H9 (cell line): Measurements from ENCODE around the gene STK10. TPM values are rescaled to one million over a fixed set of nuclear protein-coding genes. Genes with fewer than 3 reads are reported as not detected.

ENCODE experiments used
- DNase-seq: peaks from one replicate; pipeline ENCODE4 v3.0.0-alpha.2; 2017
- H2AFZ ChIP-seq: one replicate; pipeline ENCODE4 v1.6.1; 2013; ENCODE audit warnings: mild to moderate bottlenecking, low read length, control low read depth, moderate library complexity
- H2AK5ac ChIP-seq: 2 replicates; pipeline ENCODE4 v1.6.1; 2013; ENCODE audit warnings: low read length, control low read depth, mixed read lengths; ENCODE audit not compliant: insufficient read length
- H2BK120ac ChIP-seq: one replicate; pipeline ENCODE4 v1.6.1; 2013; ENCODE audit warnings: low read depth, mild to moderate bottlenecking, low read length, control low read depth, inconsistent platforms; ENCODE audit not compliant: poor library complexity, severe bottlenecking
- H2BK12ac ChIP-seq: 2 replicates; pipeline ENCODE4 v1.6.1; 2013; ENCODE audit warnings: low read length, control low read depth, mixed read lengths, low read depth; ENCODE audit not compliant: insufficient read length
- H2BK15ac ChIP-seq: 2 replicates; pipeline ENCODE4 v1.6.1; 2013; ENCODE audit warnings: low read depth, low read length, control low read depth
- H2BK20ac ChIP-seq: one replicate; pipeline ENCODE4 v1.6.1; 2013; ENCODE audit warnings: low read depth, mild to moderate bottlenecking, low read length, control low read depth, inconsistent platforms; ENCODE audit not compliant: poor library complexity, severe bottlenecking
- H2BK5ac ChIP-seq: 2 replicates; pipeline ENCODE4 v1.6.1; 2013; ENCODE audit warnings: low read length, control low read depth, mixed read lengths; ENCODE audit not compliant: insufficient read length
- H3K14ac ChIP-seq: 2 replicates; pipeline ENCODE4 v1.6.1; 2013; ENCODE audit warnings: low read length, control low read depth; ENCODE audit not compliant: insufficient read depth
- H3K18ac ChIP-seq: 2 replicates; pipeline ENCODE4 v1.6.1; 2013; ENCODE audit warnings: low read depth, mild to moderate bottlenecking, mixed read lengths, low read length, control low read depth; ENCODE audit not compliant: insufficient read length
- H3K23ac ChIP-seq: 2 replicates; pipeline ENCODE4 v1.6.1; 2013; ENCODE audit warnings: low read length, control low read depth, mixed read lengths, low read depth; ENCODE audit not compliant: insufficient read length
- H3K23me2 ChIP-seq: 2 replicates; pipeline ENCODE4 v1.6.1; 2013; ENCODE audit warnings: low read depth, mild to moderate bottlenecking, mixed read lengths, low read length, control low read depth; ENCODE audit not compliant: insufficient read length, poor library complexity, severe bottlenecking
- H3K27ac ChIP-seq: 2 replicates; pipeline ENCODE4 v1.5.1; 2013; ENCODE audit warnings: low read length, control low read depth, mixed read lengths, low read depth; ENCODE audit not compliant: insufficient read length
- H3K27me3 ChIP-seq: 2 replicates; pipeline ENCODE4 v1.6.1; 2013; ENCODE audit warnings: low read length, control low read depth, inconsistent platforms; ENCODE audit not compliant: insufficient read depth
- H3K4ac ChIP-seq: 2 replicates; pipeline ENCODE4 v1.6.1; 2013; ENCODE audit warnings: low read depth, mild to moderate bottlenecking, control low read depth, inconsistent platforms, low read length, moderate library complexity
- H3K4me1 ChIP-seq: 2 replicates; pipeline ENCODE4 v1.6.1; 2013; ENCODE audit warnings: low read length, control low read depth, inconsistent platforms; ENCODE audit not compliant: insufficient read depth
- H3K4me2 ChIP-seq: 2 replicates; pipeline ENCODE4 v1.6.1; 2013; ENCODE audit warnings: low read length, control low read depth, mixed read lengths; ENCODE audit not compliant: insufficient read length, insufficient read depth
- H3K56ac ChIP-seq: 2 replicates; pipeline ENCODE4 v1.6.1; 2013; ENCODE audit warnings: low read depth, mild to moderate bottlenecking, mixed read lengths, low read length, control low read depth; ENCODE audit not compliant: insufficient read length
- H3K79me1 ChIP-seq: 2 replicates; pipeline ENCODE4 v1.6.1; 2013; ENCODE audit warnings: low read depth, mild to moderate bottlenecking, moderate library complexity, low read length, control low read depth, inconsistent platforms; ENCODE audit not compliant: insufficient read depth, poor library complexity, severe bottlenecking
- H3K79me2 ChIP-seq: 2 replicates; pipeline ENCODE4 v1.6.1; 2013; ENCODE audit warnings: low read length, control low read depth, inconsistent platforms; ENCODE audit not compliant: insufficient read depth
- H3K9ac ChIP-seq: 2 replicates; pipeline ENCODE4 v1.6.1; 2013; ENCODE audit warnings: low read length, control low read depth, mixed read lengths; ENCODE audit not compliant: insufficient read length; ENCODE audit errors: extremely low read depth
- H3K9me3 ChIP-seq: one replicate; pipeline ENCODE4 v1.6.1; 2013; ENCODE audit warnings: low read depth, low read length, inconsistent platforms; ENCODE audit not compliant: control insufficient read depth
- H3T11ph ChIP-seq: one replicate; pipeline ENCODE4 v1.6.1; 2013; ENCODE audit warnings: mild to moderate bottlenecking, low read length, control low read depth, inconsistent platforms
- H4K20me1 ChIP-seq: one replicate; pipeline ENCODE4 v1.6.1; 2013; ENCODE audit not compliant: control insufficient read depth, insufficient read length, insufficient read depth
- H4K5ac ChIP-seq: 2 replicates; pipeline ENCODE4 v1.6.1; 2013; ENCODE audit warnings: low read depth, mild to moderate bottlenecking, mixed read lengths, low read length, control low read depth; ENCODE audit not compliant: insufficient read length
- H4K8ac ChIP-seq: replicated peaks from 2 replicates; pipeline ENCODE4 v1.6.1; 2013; ENCODE audit warnings: low read length, control low read depth, mixed read lengths, low read depth; ENCODE audit not compliant: insufficient read length
- H4K91ac ChIP-seq: 2 replicates; pipeline ENCODE4 v1.6.1; 2013; ENCODE audit warnings: low read depth, mild to moderate bottlenecking, moderate library complexity, mixed read lengths, low read length, control low read depth; ENCODE audit not compliant: insufficient read length
- H3K27ac Mint-ChIP-seq, 3 experiments: 2 replicates in 2 of 3; 3 replicates in 1 of 3; pipeline ENCODE4 v1.8.0; 2020 to 2021; ENCODE audit warnings: mixed read lengths in 3 of 3, mild to moderate bottlenecking in 1 of 3, moderate library complexity in 1 of 3
- H3K27me3 Mint-ChIP-seq: 2 replicates; pipeline ENCODE4 v1.8.0; 2021; ENCODE audit warnings: low read depth, mild to moderate bottlenecking, moderate library complexity, mixed read lengths
- H3K36me3 Mint-ChIP-seq, 3 experiments: 2 replicates in 2 of 3; 3 replicates in 1 of 3; pipeline ENCODE4 v1.8.0; 2020 to 2021; ENCODE audit warnings: low read depth in 3 of 3, mixed read lengths in 3 of 3; ENCODE audit not compliant: insufficient read depth in 1 of 3
- H3K4me1 Mint-ChIP-seq, 2 experiments: 2 replicates each; pipeline ENCODE4 v1.8.0; 2020; ENCODE audit warnings: mixed read lengths in 2 of 2
- H3K4me3 Mint-ChIP-seq, 2 experiments: 2 replicates in 1 of 2; 3 replicates in 1 of 2; pipeline ENCODE4 v1.8.0; 2020 to 2021; ENCODE audit warnings: mild to moderate bottlenecking in 2 of 2, mixed read lengths in 2 of 2, moderate library complexity in 1 of 2
- H3K9me3 Mint-ChIP-seq, 2 experiments: 2 replicates in 1 of 2; 3 replicates in 1 of 2; pipeline ENCODE4 v1.8.0; 2020; ENCODE audit warnings: mild to moderate bottlenecking in 2 of 2, mixed read lengths in 2 of 2, moderate library complexity in 1 of 2
- CTCF ChIP-seq: fragments of 200-600 bp; sonication (generic); conservative IDR thresholded peaks from 3 replicates; pipeline ENCODE4 v1.8.0; 2021; ENCODE audit warnings: antibody characterized with exemption, mild to moderate bottlenecking
- WGBS: extraction: QIAGEN DNeasy Blood & Tissue Kit; methylation state at CpG from one replicate; pipeline ENCODE4 v1.1.7; 2013; ENCODE audit warnings: missing lambda C conversion rate, low lambda C conversion rate, mixed read lengths; ENCODE audit not compliant: insufficient read length; ENCODE audit errors: extremely low coverage; 5-methylcytosine and 5-hydroxymethylcytosine counted together
- total RNA-seq: library from RNA; stranded (reverse); gene quantifications from 2 replicates; pipeline ENCODE4 v1.2.1, GENCODE V29; 2021

The STK10 gene
- total RNA-seq, 1 experiment from 2014 or later = 14.6 TPM

GRCh38 chr5:172038167-172038566 lies 149.9 kb downstream of the STK10 start:
- H3K14ac ChIP-seq = no peak overlapping the region

More at GRCh38 chr5:172038167-172038566, 149.9 kb downstream of the STK10 start:
- Histone ChIP-seq H4K8ac (no peak overlapping the region), H3K27me3 (no peaks in the 10 kb centered on the region), H4K5ac (no peak overlapping the region), H2BK120ac (no peak overlapping the region), H2BK15ac (no peak overlapping the region), H3K79me2 (no peaks in the 10 kb centered on the region), H3T11ph (no peak overlapping the region), H3K56ac (no peak overlapping the region), H3K4me1 (peaks cover 2% of the 10 kb centered on the region; the same call in 1 of the 2 replicates), H2AFZ (no peak overlapping the region), H4K20me1 (no peaks in the 10 kb centered on the region), H3K4me2 (no peak overlapping the region), H2BK5ac (no peak overlapping the region), H3K4ac (no peak overlapping the region), H3K9ac (no peak overlapping the region), H3K27ac (no peak overlapping the region), H3K23me2 (no peaks in the 10 kb centered on the region), H4K91ac (no peak overlapping the region), H3K18ac (no peak overlapping the region), H2BK20ac (no peak overlapping the region), H2AK5ac (no peak overlapping the region), H3K23ac (no peak overlapping the region), H3K79me1 (no peaks in the 10 kb centered on the region), H3K9me3 (no peaks in the 10 kb centered on the region), H2BK12ac (no peak overlapping the region)
- H3K4me1 Mint-ChIP-seq = peaks cover 14 to 15% of the 10 kb centered on the region in 2 experiments
- DNase-seq = no peak
- H3K27ac Mint-ChIP-seq = no peak overlapping the region
- H3K9me3 Mint-ChIP-seq = peaks cover 0 to 7% of the 10 kb centered on the region in 2 experiments; a peak in 4 of 5 replicates
- peaks cover 0 to 10% (median 0%) of the 10 kb centered on the region in 3 experiments; a peak in 3 of 7 replicates for H3K36me3 Mint-ChIP-seq
- H3K4me3 Mint-ChIP-seq = no peak overlapping the region; a peak in 1 of 5 replicates
- H3K27me3 Mint-ChIP-seq = no peaks in the 10 kb centered on the region; the same call in 1 of the 2 replicates
- no CpG with 5 or more reads among the region's 3 CpGs for WGBS
- TF ChIP-seq CTCF = no peak
